WTC11 (cell line): ENCODE measurements around the gene PIK3C2B.

Experiments
- CTCF ChIP-seq: fragments of 200-600 bp; IDR thresholded peaks from 2 replicates; pipeline ENCODE4 v1.8.0; 2022; ENCODE audit warnings: antibody characterized with exemption
- E2F1 ChIP-seq: sonication (generic); formaldehyde crosslinking; IDR thresholded peaks from 2 replicates; pipeline ENCODE4 v1.8.0; 2022; ENCODE audit warnings: mild to moderate bottlenecking, missing genetic modification reagents
- ELF4 ChIP-seq: sonication (generic); formaldehyde crosslinking; IDR thresholded peaks from 2 replicates; pipeline ENCODE4 v1.8.1; 2022; ENCODE audit warnings: low read depth, mild to moderate bottlenecking, moderate library complexity, missing genetic modification reagents
- ESRRA ChIP-seq: sonication (generic); formaldehyde crosslinking; IDR thresholded peaks from 2 replicates; pipeline ENCODE4 v1.8.1; 2022; ENCODE audit warnings: mild to moderate bottlenecking, missing genetic modification reagents, borderline replicate concordance
- FOXK1 ChIP-seq: sonication (generic); formaldehyde crosslinking; IDR thresholded peaks from 2 replicates; pipeline ENCODE4 v1.8.0; 2022; ENCODE audit warnings: mild to moderate bottlenecking, moderate library complexity, missing genetic modification reagents
- JUN ChIP-seq: sonication (generic); formaldehyde crosslinking; IDR thresholded peaks from 2 replicates; pipeline ENCODE4 v1.8.0; 2023; ENCODE audit warnings: mild to moderate bottlenecking, missing genetic modification reagents
- NR1H2 ChIP-seq: sonication (generic); formaldehyde crosslinking; IDR thresholded peaks from 2 replicates; pipeline ENCODE4 v1.9.0; 2021; ENCODE audit warnings: mild to moderate bottlenecking, moderate library complexity, missing genetic modification reagents
- SMAD4 ChIP-seq: sonication (generic); formaldehyde crosslinking; IDR thresholded peaks from 2 replicates; pipeline ENCODE4 v1.8.0; 2022; ENCODE audit warnings: mild to moderate bottlenecking, missing genetic modification reagents
- SP1 ChIP-seq: sonication (generic); formaldehyde crosslinking; conservative IDR thresholded peaks from 2 replicates; pipeline ENCODE4 v1.8.1; 2022; ENCODE audit warnings: missing genetic modification reagents
- ZNF416 ChIP-seq: fragments of 250-450 bp; sonication (Bioruptor Pico); IDR thresholded peaks from 2 replicates; pipeline ENCODE4 v1.9.0; 2021; ENCODE audit warnings: mild to moderate bottlenecking, inconsistent platforms
- TF ChIP-seq, protein P1 (sequence below): sonication (generic); formaldehyde crosslinking; conservative IDR thresholded peaks from 2 replicates; pipeline ENCODE4 v1.8.1; 2022; ENCODE audit warnings: mild to moderate bottlenecking, missing genetic modification reagents
- TF ChIP-seq, protein P2 (sequence below): sonication (generic); formaldehyde crosslinking; IDR thresholded peaks from 2 replicates; pipeline ENCODE4 v1.8.0; 2022; ENCODE audit warnings: mild to moderate bottlenecking, missing genetic modification reagents

DNA sequence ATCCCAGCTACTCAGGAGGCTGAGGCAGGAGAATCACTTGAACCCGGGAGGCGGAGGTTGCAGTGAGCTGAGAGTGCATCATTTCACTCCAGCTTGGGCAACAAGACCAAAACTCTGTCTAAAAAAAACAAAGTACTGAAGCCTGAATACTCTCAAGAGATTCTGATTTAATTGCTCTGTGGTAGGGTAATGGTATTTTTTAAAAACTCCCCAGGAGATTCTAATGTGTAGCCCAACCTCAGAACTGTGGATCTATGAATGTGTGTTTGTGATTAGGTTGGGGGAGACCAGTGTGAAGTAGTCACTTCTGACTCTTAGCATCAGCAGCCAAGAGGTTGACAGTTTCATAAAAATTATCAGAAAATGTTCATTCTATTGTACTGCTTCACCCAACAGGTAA lies 21.9 kb downstream of the PIK3C2B start:
- TF ChIP-seq NR1H2 (CRISPR knock-in tag) (no peak), E2F1 (CRISPR knock-in tag) (no peak), JUN (CRISPR knock-in tag) (no peak), FOXK1 (CRISPR knock-in tag) (no peak), CTCF (no peak), ELF4 (CRISPR knock-in tag) (no peak), SMAD4 (CRISPR knock-in tag) (no peak), ZNF416 (no peak), SP1 (CRISPR knock-in tag) (no peak), ESRRA (no peak)
- TF ChIP-seq, protein P1, sequence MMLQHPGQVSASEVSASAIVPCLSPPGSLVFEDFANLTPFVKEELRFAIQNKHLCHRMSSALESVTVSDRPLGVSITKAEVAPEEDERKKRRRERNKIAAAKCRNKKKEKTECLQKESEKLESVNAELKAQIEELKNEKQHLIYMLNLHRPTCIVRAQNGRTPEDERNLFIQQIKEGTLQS (CRISPR knock-in tag), result no peak
- TF ChIP-seq, protein P2, sequence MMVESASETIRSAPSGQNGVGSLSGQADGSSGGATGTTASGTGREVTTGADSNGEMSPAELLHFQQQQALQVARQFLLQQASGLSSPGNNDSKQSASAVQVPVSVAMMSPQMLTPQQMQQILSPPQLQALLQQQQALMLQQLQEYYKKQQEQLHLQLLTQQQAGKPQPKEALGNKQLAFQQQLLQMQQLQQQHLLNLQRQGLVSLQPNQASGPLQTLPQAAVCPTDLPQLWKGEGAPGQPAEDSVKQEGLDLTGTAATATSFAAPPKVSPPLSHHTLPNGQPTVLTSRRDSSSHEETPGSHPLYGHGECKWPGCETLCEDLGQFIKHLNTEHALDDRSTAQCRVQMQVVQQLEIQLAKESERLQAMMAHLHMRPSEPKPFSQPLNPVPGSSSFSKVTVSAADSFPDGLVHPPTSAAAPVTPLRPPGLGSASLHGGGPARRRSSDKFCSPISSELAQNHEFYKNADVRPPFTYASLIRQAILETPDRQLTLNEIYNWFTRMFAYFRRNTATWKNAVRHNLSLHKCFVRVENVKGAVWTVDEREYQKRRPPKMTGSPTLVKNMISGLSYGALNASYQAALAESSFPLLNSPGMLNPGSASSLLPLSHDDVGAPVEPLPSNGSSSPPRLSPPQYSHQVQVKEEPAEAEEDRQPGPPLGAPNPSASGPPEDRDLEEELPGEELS (CRISPR knock-in tag), result no peak
